ENCODE data around the gene SIPA1L3. TPM values are rescaled to one million over a fixed set of nuclear protein-coding genes. Genes with fewer than 3 reads are reported as not detected.
"Not testable (repeated sequence)": the region's sequence is repeated elsewhere in the genome, so short reads cannot be mapped to it uniquely, and the experiment has no call there.

SIPA1L3 gene
- total RNA-seq, 1 experiment from 2014 or later = 66.3 TPM

- no peak for ATAC-seq
- no peaks in the 10 kb centered on the region for H3K9me3 ChIP-seq (ENCODE audit: control insufficient read depth, insufficient read depth, low read depth, low read length)
- H3K36me3 ChIP-seq (ENCODE audit: control insufficient read depth, insufficient read depth, low read length) = no peaks in the 10 kb centered on the region
- no peak overlapping the region for H3K27ac ChIP-seq (ENCODE audit: low read length)
- H3K27me3 ChIP-seq (ENCODE audit: control insufficient read depth, insufficient read depth, low read length) = no peaks in the 10 kb centered on the region
- H3K4me3 ChIP-seq (ENCODE audit: low read depth in 2 of 2, low read length in 2 of 2) = no peak overlapping the region
- no peaks in the 10 kb centered on the region for H3K4me1 ChIP-seq (ENCODE audit: control insufficient read depth, insufficient read depth, low read length)
- in situ Hi-C loops (cut with HindIII; ENCODE audit: low pct_unique_long_range_greater_than_20kb, low sequenced_read_pairs) = no loop called here
- TF ChIP-seq REST (IDR thresholded peaks at IDR 0.05; ENCODE audit: insufficient read depth in 1 of 2, low read depth in 2 of 2, low read length in 1 of 2) (no peak), SIN3A (IDR thresholded peaks at IDR 0.05; ENCODE audit: borderline replicate concordance, insufficient read depth, low read depth, low read length) (no peak), TCF7L2 (IDR thresholded peaks at IDR 0.05; ENCODE audit: low read depth, low read length) (no peak), POLR2AphosphoS5 (IDR thresholded peaks at IDR 0.05; ENCODE audit: low read depth, low read length) (no peak), CTCF (IDR thresholded peaks at IDR 0.05) (no peak)
- intact Hi-C loops (cut with micrococcal nuclease; ENCODE audit: unreplicated experiment) = no loop called here
- no peak for DNase-seq (ENCODE audit: low read depth, low spot score)
- BruUV-seq (replicated peaks) = TSS peak; percentile 54
- ChIA-PET CTCF (interaction anchor here (0.5 to 0.7 kb wide), 2 partner anchors 12 to 165 kb away, joined by 3 read pairs; no protein-coding TSS in a partner anchor), POLR2A (interaction anchor here (0.9 kb wide), 1 partner anchor 11 kb away, joined by 3 read pairs; no protein-coding TSS in a partner anchor)
Measured at GRCh38 chr19:37920591-37921450, 13.8 kb downstream of the SIPA1L3 start.

GRCh38 chr19:37924573-37924972 lies 17.6 kb downstream of the SIPA1L3 start:
- H3K27ac ChIP-seq (ENCODE audit: low read length); ATAC-seq; H3K36me3 ChIP-seq (ENCODE audit: control insufficient read depth, insufficient read depth, low read length); H3K9me3 ChIP-seq (ENCODE audit: control insufficient read depth, insufficient read depth, low read depth, low read length); H3K4me3 ChIP-seq (ENCODE audit: low read depth in 2 of 2, low read length in 2 of 2); BruUV-seq (replicated peaks); H3K27me3 ChIP-seq (ENCODE audit: control insufficient read depth, insufficient read depth, low read length); intact Hi-C loops (cut with micrococcal nuclease; ENCODE audit: unreplicated experiment); DNase-seq (ENCODE audit: low read depth, low spot score); H3K4me1 ChIP-seq (ENCODE audit: control insufficient read depth, insufficient read depth, low read length); in situ Hi-C loops (cut with HindIII; ENCODE audit: low pct_unique_long_range_greater_than_20kb, low sequenced_read_pairs): not testable (repeated sequence)
- ChIA-PET POLR2A (interaction anchor here (0.6 kb wide), 1 partner anchor 265 kb away, joined by 4 read pairs; no protein-coding TSS in a partner anchor), CTCF (interaction anchor here (0.7 kb wide), 1 partner anchor 165 kb away, joined by 4 read pairs; no protein-coding TSS in a partner anchor)

GRCh38 chr19:37925212-37925611 lies 18.2 kb downstream of the SIPA1L3 start:
- DNase-seq (ENCODE audit: low read depth, low spot score) = no peak
- no peak for ATAC-seq
- ChIA-PET CTCF (interaction anchor here (0.6 kb wide), 1 partner anchor 123 kb away, joined by 5 read pairs; no protein-coding TSS in a partner anchor), POLR2A (no interaction called here)
- Histone ChIP-seq H3K4me1 (ENCODE audit: control insufficient read depth, insufficient read depth, low read length) (peaks cover 7% of the 10 kb centered on the region; the same call in 1 of the 2 replicates), H3K27ac (ENCODE audit: low read length) (no peak overlapping the region), H3K9me3 (ENCODE audit: control insufficient read depth, insufficient read depth, low read depth, low read length) (no peaks in the 10 kb centered on the region), H3K27me3 (ENCODE audit: control insufficient read depth, insufficient read depth, low read length) (no peaks in the 10 kb centered on the region), H3K36me3 (ENCODE audit: control insufficient read depth, insufficient read depth, low read length) (no peaks in the 10 kb centered on the region), H3K4me3 (ENCODE audit: low read depth in 2 of 2, low read length in 2 of 2) (no peak overlapping the region)
- intact Hi-C loops (cut with micrococcal nuclease; ENCODE audit: unreplicated experiment) = no loop called here
- in situ Hi-C loops (cut with HindIII; ENCODE audit: low pct_unique_long_range_greater_than_20kb, low sequenced_read_pairs) = no loop called here
- TF ChIP-seq TCF7L2 (IDR thresholded peaks at IDR 0.05; ENCODE audit: low read depth, low read length) = no peak
- TF ChIP-seq CTCF (IDR thresholded peaks at IDR 0.05) = no peak
- TF ChIP-seq REST (IDR thresholded peaks at IDR 0.05; ENCODE audit: insufficient read depth in 1 of 2, low read depth in 2 of 2, low read length in 1 of 2) = no peak
- no peak for TF ChIP-seq POLR2AphosphoS5 (IDR thresholded peaks at IDR 0.05; ENCODE audit: low read depth, low read length)
- no peak for TF ChIP-seq SIN3A (IDR thresholded peaks at IDR 0.05; ENCODE audit: borderline replicate concordance, insufficient read depth, low read depth, low read length)
- no TSS peak for BruUV-seq (replicated peaks)

All from Panc1 (cell line).